GDM1 (cell line): Measurements from ENCODE around the gene DUS1L.
"Not testable (repeated sequence)": the region's sequence is repeated elsewhere in the genome, so short reads cannot be mapped to it uniquely, and the experiment has no call there.

ENCODE experiments used
- DNase-seq: peaks from one replicate; lab custom pipeline; 2025; lab: John Stamatoyannopoulos, UW

DUS1L gene

GRCh38 chr17:82039695-82040299 is 25.8 kb downstream of the DUS1L start:
- no peak for DNase-seq

GRCh38 chr17:82038796-82039409 is 26.7 kb downstream of the DUS1L start:
- DNase-seq: not testable (repeated sequence)

DNA sequence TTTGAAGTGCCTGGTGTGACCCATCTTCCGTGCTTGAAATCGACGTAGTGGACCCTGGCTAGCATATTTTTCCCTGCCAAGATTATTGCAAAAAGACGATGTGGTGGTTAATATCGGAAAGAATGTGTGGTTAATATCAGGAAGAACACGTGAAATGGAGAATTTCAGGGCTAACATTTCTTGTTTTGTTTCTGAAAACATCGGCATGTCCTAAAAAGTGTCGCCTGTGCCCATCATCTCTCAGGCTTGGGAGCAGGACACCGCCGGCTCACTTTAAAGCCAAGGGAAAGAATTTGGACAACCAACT is 27.8 kb downstream of the DUS1L start:
- DNase-seq: no peak

DNA sequence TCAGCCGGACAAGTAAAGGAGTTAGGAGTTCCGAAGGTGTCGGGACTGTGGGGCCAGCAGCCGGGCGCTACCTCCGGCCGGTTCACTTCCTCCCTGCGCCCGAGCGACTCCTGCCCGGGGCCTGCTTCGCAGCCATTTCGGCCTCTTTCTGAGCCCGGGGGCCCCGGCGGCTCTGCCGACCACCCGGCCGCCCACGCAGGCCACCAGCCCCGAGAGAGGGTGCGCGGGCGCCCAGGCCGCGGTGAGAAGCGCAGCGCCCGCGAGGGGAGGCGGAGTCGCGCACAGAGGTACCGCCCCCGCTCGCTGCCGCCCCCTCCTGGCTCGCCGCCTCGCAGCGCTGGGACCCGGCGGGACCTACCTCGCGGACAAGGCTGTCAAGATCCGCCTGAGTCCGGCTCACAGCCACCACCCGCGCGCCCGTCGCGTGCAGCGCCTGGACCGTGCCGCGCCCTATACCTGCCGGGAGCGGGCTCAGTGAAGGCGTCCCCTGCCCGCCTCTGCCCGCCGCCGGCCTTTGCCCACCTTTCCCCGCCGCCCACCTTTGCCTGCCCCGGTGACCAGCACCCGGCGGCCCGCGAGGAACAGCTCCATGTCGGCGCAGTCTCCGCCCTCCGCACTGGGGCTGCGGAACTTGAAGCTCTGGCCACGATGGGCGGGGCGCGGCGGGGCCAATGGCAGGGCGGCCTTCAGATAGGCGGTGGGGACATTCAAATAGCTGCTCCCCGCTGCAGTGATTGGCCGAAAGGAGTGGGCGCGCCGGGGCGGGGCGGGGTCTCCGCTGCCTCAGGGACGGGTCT is 28.3 kb downstream of the DUS1L start, which contains the start of gene DCXR:
Gene DCXR, minus strand, starts transcription at position 606 of the 797 bp plus-strand sequence. Its CDS starts 15 bp downstream, at position 591.
- peak; percentile 92 for DNase-seq

- no peak for DNase-seq
Observed at GRCh38 chr17:82036634-82037091, 28.9 kb downstream of the DUS1L start.

GRCh38 chr17:82035956-82036633 is 29.5 kb downstream of the DUS1L start:
- no peak for DNase-seq

DNA sequence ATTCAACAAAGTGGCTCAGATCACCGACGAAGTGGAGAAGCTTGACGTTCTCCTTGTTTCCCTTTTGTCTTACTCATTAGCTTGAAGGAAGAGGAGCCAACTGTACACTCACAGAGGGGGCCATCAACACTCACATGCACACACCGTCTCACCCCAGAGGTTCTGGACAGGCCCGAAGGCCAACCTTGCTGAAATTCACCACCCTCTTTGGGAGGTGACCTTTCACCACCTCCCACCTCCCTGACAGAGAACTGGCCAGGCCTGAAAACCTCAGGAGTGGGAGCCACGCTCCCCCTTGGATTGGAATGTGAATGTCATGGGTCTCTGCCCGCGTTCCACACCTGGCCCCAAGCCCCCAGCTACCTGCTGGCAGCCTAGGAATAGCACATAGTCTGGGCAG is 30.1 kb downstream of the DUS1L start:
- DNase-seq: no peak

- no peak for DNase-seq
Observed at GRCh38 chr17:82034371-82035011, 31.1 kb downstream of the DUS1L start.

- DNase-seq: no peak
Observed at GRCh38 chr17:82033359-82034085, 32.1 kb downstream of the DUS1L start.

- DNase-seq: peak; percentile 8
Observed at GRCh38 chr17:82031885-82032627, 33.5 kb downstream of the DUS1L start.

DNA sequence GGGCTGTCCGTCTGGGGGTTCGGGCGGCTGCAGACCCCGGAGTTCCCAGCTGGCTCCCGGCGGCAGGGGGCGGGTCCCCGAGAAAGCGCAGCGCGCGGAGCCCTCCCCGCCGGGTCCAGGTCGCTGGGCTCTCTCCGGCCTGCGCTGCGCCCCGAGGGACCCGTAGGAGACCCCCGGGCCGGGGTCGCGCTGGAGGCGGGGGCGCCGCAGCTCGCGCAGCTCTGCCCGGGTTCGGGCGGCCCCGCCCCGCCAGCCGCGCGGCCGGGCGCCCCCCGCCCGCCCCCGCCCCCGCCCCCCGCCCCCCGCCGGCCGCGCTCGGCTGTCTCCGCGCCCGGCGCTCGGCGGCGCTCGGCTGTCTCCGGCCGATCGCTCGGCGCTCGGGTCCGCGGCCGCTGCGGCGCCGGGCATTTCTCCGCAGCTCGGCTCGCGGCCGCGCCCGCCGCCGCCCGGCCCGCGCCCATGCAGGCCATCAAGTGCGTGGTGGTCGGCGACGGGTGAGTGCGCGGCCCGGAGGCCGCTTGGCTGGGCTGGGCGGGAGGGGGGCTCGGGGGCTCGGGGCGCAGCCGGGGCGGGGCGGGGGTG is 34.2 kb downstream of the DUS1L start, which contains the start of gene RAC3:
Gene RAC3, plus strand, starts transcription at position 376 of the 582 bp plus-strand sequence. Its CDS starts 84 bp downstream, at position 460.
- DNase-seq: peak; percentile 9

- DNase-seq: peak; percentile 82
Observed at GRCh38 chr17:82030470-82031302, 34.9 kb downstream of the DUS1L start.

- no peak for DNase-seq
Observed at GRCh38 chr17:82029990-82030469, 35.6 kb downstream of the DUS1L start.

GRCh38 chr17:82029391-82029790 is 36.2 kb downstream of the DUS1L start:
- no peak for DNase-seq

DNA sequence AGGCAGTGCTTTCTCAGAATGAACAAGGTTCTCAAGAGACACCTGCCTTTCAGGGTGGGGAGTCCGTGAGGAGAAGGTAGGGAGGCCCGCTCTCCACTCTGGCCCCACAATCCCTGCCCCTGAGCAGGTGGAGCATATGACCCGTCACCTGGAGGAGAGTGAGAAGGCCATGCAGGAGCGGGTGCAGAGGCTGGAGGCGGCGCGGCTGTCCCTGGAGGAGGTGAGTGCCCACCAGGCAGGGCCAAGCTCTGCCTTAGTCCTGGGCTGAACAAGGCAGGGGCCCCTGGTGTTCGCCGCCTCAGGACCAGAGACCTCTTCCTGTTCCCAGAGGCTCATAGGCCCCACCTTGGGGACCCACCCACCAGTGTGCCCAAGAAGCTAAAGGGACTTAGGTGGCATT is 36.6 kb downstream of the DUS1L start:
- DNase-seq: no peak

DNA sequence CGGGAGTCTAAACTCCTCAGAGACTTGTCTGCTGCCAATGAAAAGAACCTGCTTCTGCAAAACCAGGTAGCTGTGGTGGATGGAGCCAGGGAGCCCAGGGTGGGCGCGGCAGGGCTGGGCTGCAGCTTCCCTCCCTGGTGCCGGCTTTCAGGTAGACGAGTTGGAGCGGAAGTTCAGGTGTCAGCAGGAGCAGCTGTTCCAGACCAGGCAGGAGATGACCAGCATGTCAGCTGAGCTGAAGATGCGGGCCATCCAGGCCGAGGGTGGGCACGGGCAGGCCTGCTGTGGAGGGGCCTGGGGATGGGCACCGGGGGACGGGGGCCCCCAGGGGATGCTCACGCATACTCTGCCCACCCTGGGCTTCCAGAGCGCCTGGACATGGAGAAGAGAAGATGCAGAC is 37.4 kb downstream of the DUS1L start:
- no peak for DNase-seq

GRCh38 chr17:82025401-82026107 is 40.0 kb downstream of the DUS1L start:
- DNase-seq: no peak

DNA sequence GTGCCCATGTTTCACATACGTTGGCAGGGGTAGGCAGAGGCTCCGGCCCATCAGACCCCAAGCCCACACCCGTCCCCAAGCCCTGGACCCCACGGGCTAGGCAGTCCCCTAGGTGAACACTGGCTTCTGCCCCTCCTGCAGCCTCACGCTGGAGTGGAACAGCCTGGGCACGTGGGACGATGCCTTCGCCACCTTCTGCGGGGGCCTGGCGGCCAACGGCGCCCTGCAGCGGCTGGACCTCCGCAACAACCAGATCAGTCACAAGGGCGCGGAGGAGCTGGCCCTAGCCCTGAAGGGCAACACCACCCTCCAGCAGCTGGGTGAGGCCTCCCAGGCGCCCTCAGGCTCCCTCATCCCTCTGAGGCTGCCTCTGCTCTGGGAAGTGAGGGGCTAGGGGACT is 40.7 kb downstream of the DUS1L start:
- no peak for DNase-seq
